CD4-positive, alpha-beta T cell (primary cell): ENCODE results near the gene REPS2. TPM values are rescaled to one million over a fixed set of nuclear protein-coding genes. Genes with fewer than 3 reads are reported as not detected.

Experiments
- ATAC-seq: fragments of 200-7000 bp; cut with Tn5 transposase; one replicate; pipeline ENCODE4 v1.10.0; 2022; ENCODE audit warnings: mild to moderate bottlenecking; ENCODE audit not compliant: poor library complexity
- CTCF ChIA-PET: fragments of 350-600 bp; sonication (Branson Sonifier 250); formaldehyde crosslinking; loops from one replicate; lab custom pipeline; 2021; ENCODE audit warnings: antibody characterized with exemption, inconsistent platforms; lab: Charles Lee
- POLR2A ChIA-PET: fragments of 350-600 bp; sonication (Branson Sonifier 250); formaldehyde crosslinking; loops from one replicate; lab custom pipeline; 2021; ENCODE audit warnings: antibody characterized with exemption, inconsistent platforms; lab: Charles Lee
- DNase-seq, 14 experiments: peaks; one replicate each; pipeline ENCODE4 v3.0.0-alpha.2; 2013 to 2020; ENCODE audit warnings: mixed read lengths in 2 of 14
- H3K27ac ChIP-seq, 2 donors: one replicate each; pipeline versions ENCODE4 v1.5.1 to v1.7.0; 2013; ENCODE audit warnings: low read length in 2 of 2, low read depth in 1 of 2, mild to moderate bottlenecking in 1 of 2
- H3K27me3 ChIP-seq, 2 experiments: 1 replicate in 1 of 2; 2 replicates in 1 of 2; pipeline versions ENCODE4 v1.6.1 to v1.7.0; 2013; ENCODE audit warnings: low read length in 2 of 2, control low read depth in 1 of 2, mild to moderate bottlenecking in 1 of 2, moderate library complexity in 1 of 2; ENCODE audit not compliant: insufficient read depth in 2 of 2, control insufficient read depth in 1 of 2
- H3K36me3 ChIP-seq: one replicate; pipeline ENCODE4 v1.6.1; 2013; ENCODE audit warnings: low read length, control low read depth; ENCODE audit not compliant: insufficient read depth
- H3K4me1 ChIP-seq: one replicate; pipeline ENCODE4 v1.6.1; 2013; ENCODE audit warnings: low read length, control low read depth; ENCODE audit not compliant: insufficient read depth
- H3K4me3 ChIP-seq: one replicate; pipeline ENCODE4 v1.5.1; 2013; ENCODE audit warnings: mild to moderate bottlenecking, low read length, moderate library complexity
- H3K9me3 ChIP-seq, 2 experiments: 1 replicate in 1 of 2; 2 replicates in 1 of 2; pipeline versions ENCODE4 v1.6.1 to v1.7.0; 2013; ENCODE audit warnings: low read length in 2 of 2, mild to moderate bottlenecking in 2 of 2, control low read depth in 1 of 2, moderate library complexity in 1 of 2; ENCODE audit not compliant: control insufficient read depth in 1 of 2, insufficient read depth in 1 of 2
- H3K27ac Mint-ChIP-seq: one replicate; pipeline ENCODE4 v1.8.0; 2020; ENCODE audit warnings: mixed read lengths
- H3K27me3 Mint-ChIP-seq: one replicate; pipeline ENCODE4 v1.8.0; 2021; ENCODE audit warnings: mixed read lengths
- H3K36me3 Mint-ChIP-seq: one replicate; pipeline ENCODE4 v1.8.0; 2021; ENCODE audit warnings: low read depth, mixed read lengths
- H3K4me1 Mint-ChIP-seq: one replicate; pipeline ENCODE4 v1.8.0; 2021; ENCODE audit warnings: low read depth, mixed read lengths
- H3K4me3 Mint-ChIP-seq: one replicate; pipeline ENCODE4 v1.8.0; 2020; ENCODE audit warnings: mild to moderate bottlenecking, mixed read lengths
- H3K9me3 Mint-ChIP-seq: one replicate; pipeline ENCODE4 v1.8.0; 2020; ENCODE audit warnings: mixed read lengths
- CTCF ChIP-seq: fragments of 200-600 bp; IDR thresholded peaks from one replicate; pipeline ENCODE4 v1.8.0; 2022; ENCODE audit warnings: antibody characterized with exemption, mild to moderate bottlenecking
- intact Hi-C, 2 experiments: fragments of 100-400 bp; cut with DNase I in 1 of 2; cut with micrococcal nuclease in 1 of 2; formaldehyde crosslinking; loops; one replicate each; pipeline versions ENCODE4 v1.15.1 to v1.9.0; 2023 to 2025; cut with DNase I, micrococcal nuclease
- total RNA-seq, 174 experiments: library from RNA in 2 of 174; stranded (reverse) in 2 of 174; gene quantifications; one replicate each; pipeline ENCODE4 v1.2.3 and lab custom pipeline; 2021 to 2026

Gene REPS2
- total RNA-seq, 2 experiments from 2014 or later = 0.53 to 0.60 TPM

GRCh38 chrX:16975233-16975632 is 28.8 kb downstream of the REPS2 start:
- TF ChIP-seq CTCF = no peak
- Histone ChIP-seq H3K4me3 (no peak overlapping the region), H3K27ac (no peak overlapping the region), H3K27me3 (no peaks in the 10 kb centered on the region), H3K9me3 (no peaks in the 10 kb centered on the region), H3K36me3 (no peaks in the 10 kb centered on the region), H3K4me1 (no peaks in the 10 kb centered on the region)
- H3K27ac Mint-ChIP-seq = no peak overlapping the region
- no peak overlapping the region for H3K4me3 Mint-ChIP-seq
- H3K9me3 Mint-ChIP-seq = no peaks in the 10 kb centered on the region
- H3K27me3 Mint-ChIP-seq = peaks cover 12% of the 10 kb centered on the region
- no peaks in the 10 kb centered on the region for H3K36me3 Mint-ChIP-seq
- ATAC-seq (no peak), DNase-seq (no peak)
- ChIA-PET POLR2A (no interaction called here), CTCF (no interaction called here)
- intact Hi-C loops = no loop called here
- H3K4me1 Mint-ChIP-seq = peaks cover 5% of the 10 kb centered on the region

- H3K27ac Mint-ChIP-seq = no peak overlapping the region
- no peak overlapping the region for H3K4me3 Mint-ChIP-seq
- CTCF ChIA-PET = no interaction called here
- H3K27me3 Mint-ChIP-seq = peaks cover 7% of the 10 kb centered on the region
- H3K36me3 ChIP-seq = no peaks in the 10 kb centered on the region
- no peak for TF ChIP-seq CTCF
- POLR2A ChIA-PET = no interaction called here
- no peaks in the 10 kb centered on the region for H3K27me3 ChIP-seq
- no peaks in the 10 kb centered on the region for H3K9me3 Mint-ChIP-seq
- H3K27ac ChIP-seq = no peak overlapping the region
- ATAC-seq (no peak), DNase-seq (no peak)
- H3K4me3 ChIP-seq = no peak overlapping the region
- intact Hi-C loops = no loop called here
- H3K4me1 Mint-ChIP-seq = peaks cover 5% of the 10 kb centered on the region
- H3K9me3 ChIP-seq = no peaks in the 10 kb centered on the region
- no peaks in the 10 kb centered on the region for H3K4me1 ChIP-seq
- no peaks in the 10 kb centered on the region for H3K36me3 Mint-ChIP-seq
These were observed 31.3 kb downstream of the REPS2 start for GRCh38 chrX:16977771-16978170.

- H3K4me3 ChIP-seq = no peak overlapping the region
- no peak for TF ChIP-seq CTCF
- H3K4me1 ChIP-seq = no peaks in the 10 kb centered on the region
- Mint-ChIP-seq H3K4me3 (no peak overlapping the region), H3K4me1 (peaks cover 5% of the 10 kb centered on the region), H3K36me3 (no peaks in the 10 kb centered on the region), H3K27ac (no peak overlapping the region), H3K9me3 (no peaks in the 10 kb centered on the region), H3K27me3 (peaks cover 7% of the 10 kb centered on the region)
- no peaks in the 10 kb centered on the region for H3K27me3 ChIP-seq
- DNase-seq = no peak
- CTCF ChIA-PET = no interaction called here
- H3K27ac ChIP-seq = no peak overlapping the region
- POLR2A ChIA-PET = no interaction called here
- no peak for ATAC-seq
- no peaks in the 10 kb centered on the region for H3K36me3 ChIP-seq
- intact Hi-C loops = no loop called here
- no peaks in the 10 kb centered on the region for H3K9me3 ChIP-seq
These were observed 31.9 kb downstream of the REPS2 start for GRCh38 chrX:16978193-16978984.
